Stomach (tissue), 9 donors: Measurements from ENCODE around the gene KIAA1958. TPM values are rescaled to one million over a fixed set of nuclear protein-coding genes. Genes with fewer than 3 reads are reported as not detected.

Source experiments
- DNase-seq, 2 donors: peaks; one replicate each; pipeline versions ENCODE4 v3.0.0 to v3.0.0-alpha.2; 2013 to 2019
- H3K27ac ChIP-seq, 5 donors: fragments of 200-600 bp in 4 of 5; sonication (generic) in 4 of 5; one replicate each; pipeline ENCODE4 v1.5.1; 2013 to 2019; ENCODE audit warnings: mild to moderate bottlenecking in 1 of 5, moderate library complexity in 1 of 5
- H3K27me3 ChIP-seq, 3 donors: fragments of 200-600 bp; sonication (generic); one replicate each; pipeline ENCODE4 v1.5.1; 2017 to 2019; ENCODE audit warnings: mixed run types in 1 of 3
- H3K36me3 ChIP-seq, 4 donors: fragments of 200-600 bp; sonication (generic); 1 replicate in 3 of 4; 2 replicates in 1 of 4; pipeline ENCODE4 v1.5.1; 2016 to 2019
- H3K4me1 ChIP-seq, 4 donors: fragments of 200-600 bp; sonication (generic); one replicate each; pipeline ENCODE4 v1.5.1; 2016 to 2019
- H3K4me3 ChIP-seq, 4 donors: fragments of 200-600 bp; sonication (generic) in 3 of 4; one replicate each; pipeline ENCODE4 v1.5.1; 2016 to 2019; ENCODE audit warnings: mild to moderate bottlenecking in 1 of 4
- H3K9me3 ChIP-seq, 4 donors: fragments of 200-600 bp; sonication (generic); one replicate each; pipeline ENCODE4 v1.5.1; 2016 to 2019
- CTCF ChIP-seq, 7 experiments: fragments of 450-650 bp in 4 of 7; fragments of 200-600 bp in 3 of 7; sonication (generic) in 3 of 7; IDR thresholded peaks; one replicate each; pipeline ENCODE4 v1.5.1; 2016 to 2019; ENCODE audit warnings: antibody characterized with exemption in 7 of 7, control low read depth in 2 of 7, mild to moderate bottlenecking in 1 of 7
- EP300 ChIP-seq: sonication (generic); formaldehyde crosslinking; IDR thresholded peaks from one replicate; pipeline ENCODE4 v1.6.1; 2017; ENCODE audit warnings: antibody characterized with exemption
- POLR2A ChIP-seq, 4 donors: fragments of 450-650 bp; IDR thresholded peaks; one replicate each; pipeline ENCODE4 v1.6.1; 2016; ENCODE audit warnings: antibody characterized with exemption in 4 of 4, control low read depth in 2 of 4, mild to moderate bottlenecking in 1 of 4, moderate library complexity in 1 of 4
- POLR2AphosphoS5 ChIP-seq, 3 donors: sonication (generic); formaldehyde crosslinking; IDR thresholded peaks; one replicate each; pipeline ENCODE4 v1.6.1; 2016; ENCODE audit warnings: antibody characterized with exemption in 3 of 3
- WGBS, 5 donors: extraction: QIAGEN DNeasy Blood & Tissue Kit in 3 of 5; methylation state at CpG; one replicate each; pipeline versions ENCODE4 v1.1.5 to v1.1.7; 2013 to 2018; 5-methylcytosine and 5-hydroxymethylcytosine counted together
- intact Hi-C: fragments of 100-400 bp; cut with DNase I; formaldehyde crosslinking; loops from one replicate; pipeline ENCODE4 v1.15.1; 2023; ENCODE audit warnings: low total_unique reads
- polyA plus RNA-seq, 3 donors: library from polyadenylated mRNA; stranded (reverse); fragments of 200-250 nt; gene quantifications; one replicate each; pipeline ENCODE4 v1.2.3, GENCODE V29; 2013
- total RNA-seq, 5 donors: library from RNA; depleted of rRNA; stranded (reverse); fragments of >200 nt; gene quantifications; one replicate each; pipeline versions ENCODE4 v1.1.0 to v1.2.3, GENCODE V29; 2014 to 2016
- donor health status: healthy with polysubstance abuse.
- donor health status: Bipolar disorder and iron deficiency.
- donor health status: healthy.

The KIAA1958 gene
- total and polyA plus RNA-seq, 8 donors = 0.60 to 77.7 (median 12.8) TPM

- Histone ChIP-seq H3K27me3 (no peaks in the 10 kb centered on the region), H3K4me3 (no peak overlapping the region), H3K4me1 (no peaks in the 10 kb centered on the region), H3K27ac (no peak overlapping the region), H3K9me3 (peaks cover 0 to 16% (median 15%) of the 10 kb centered on the region in 4 donors), H3K36me3 (peaks cover 0 to 29% (median 22%) of the 10 kb centered on the region in 4 donors)
- TF ChIP-seq EP300 (no peak), POLR2AphosphoS5 (IDR thresholded peaks at IDR 0.05) (no peak), POLR2A (IDR thresholded peaks at IDR 0.05) (no peak), CTCF (IDR thresholded peaks at IDR 0.05) (no peak)
- WGBS, 5 donors = 94 to 98% (median 97%) methylated on average over 1 of the region's 1 CpG
- intact Hi-C loops = no loop called here
- DNase-seq = no peak
Measured at GRCh38 chr9:112648624-112649023, 162.0 kb downstream of the KIAA1958 start.

GRCh38 chr9:112654282-112654681, 167.7 kb downstream of the KIAA1958 start:
- Histone ChIP-seq H3K27ac (no peak overlapping the region), H3K4me1 (peaks cover 0 to 7% (median 0%) of the 10 kb centered on the region in 4 donors), H3K36me3 (peaks cover 1 to 6% (median 4%) of the 10 kb centered on the region in 4 donors), H3K9me3 (peaks cover 0 to 10% (median 6%) of the 10 kb centered on the region in 4 donors), H3K27me3 (no peaks in the 10 kb centered on the region), H3K4me3 (no peak overlapping the region)
- intact Hi-C loops = no loop called here
- WGBS, 5 donors = 89 to 96% (median 94%) methylated on average over 5 of the region's 5 CpGs
- TF ChIP-seq CTCF (IDR thresholded peaks at IDR 0.05) = no peak
- no peak for TF ChIP-seq POLR2A (IDR thresholded peaks at IDR 0.05)
- TF ChIP-seq EP300 = no peak
- no peak for TF ChIP-seq POLR2AphosphoS5 (IDR thresholded peaks at IDR 0.05)
- DNase-seq = no peak

GRCh38 chr9:112655668-112656067, 169.0 kb downstream of the KIAA1958 start:
- H3K36me3 ChIP-seq = peaks cover 7 to 14% (median 11%) of the 10 kb centered on the region in 4 donors
- peaks cover 0 to 7% (median 2%) of the 10 kb centered on the region in 4 donors for H3K9me3 ChIP-seq
- H3K27ac ChIP-seq = peak overlapping the region in 3 of 5 donors; percentile 15 to 23 (median 20)
- intact Hi-C loops = no loop called here
- no peak overlapping the region for H3K4me3 ChIP-seq
- peak in 1 of 2 donors; percentile 23 for DNase-seq
- no peak for TF ChIP-seq CTCF (IDR thresholded peaks at IDR 0.05)
- no peak for TF ChIP-seq POLR2A (IDR thresholded peaks at IDR 0.05)
- no peak for TF ChIP-seq POLR2AphosphoS5 (IDR thresholded peaks at IDR 0.05)
- no peak for TF ChIP-seq EP300
- no peaks in the 10 kb centered on the region for H3K27me3 ChIP-seq
- 21 to 64% (median 55%) methylated on average over 3 of the region's 3 CpGs for WGBS, 5 donors
- H3K4me1 ChIP-seq = peaks cover 0 to 7% (median 0%) of the 10 kb centered on the region in 4 donors

- no peaks in the 10 kb centered on the region for H3K27me3 ChIP-seq
- no peak for DNase-seq
- peaks cover 7 to 20% (median 11%) of the 10 kb centered on the region in 4 donors for H3K36me3 ChIP-seq
- H3K4me1 ChIP-seq = peaks cover 0 to 7% (median 0%) of the 10 kb centered on the region in 4 donors
- no peaks in the 10 kb centered on the region for H3K9me3 ChIP-seq
- no peak overlapping the region for H3K4me3 ChIP-seq
- H3K27ac ChIP-seq = no peak overlapping the region
- intact Hi-C loops = no loop called here
- 93 to 98% (median 96%) methylated on average over 12 of the region's 12 CpGs for WGBS, 5 donors
- TF ChIP-seq EP300 = no peak
Measured at GRCh38 chr9:112659906-112660305, 173.3 kb downstream of the KIAA1958 start.

GRCh38 chr9:112663681-112664080, 177.1 kb downstream of the KIAA1958 start:
- Histone ChIP-seq H3K27me3 (no peaks in the 10 kb centered on the region), H3K9me3 (no peaks in the 10 kb centered on the region), H3K4me3 (no peak overlapping the region), H3K36me3 (peaks cover 7 to 20% (median 11%) of the 10 kb centered on the region in 4 donors), H3K27ac (no peak overlapping the region), H3K4me1 (no peaks in the 10 kb centered on the region)
- no peak for DNase-seq
- WGBS, 5 donors = 91 to 97% (median 93%) methylated on average over 5 of the region's 5 CpGs
- TF ChIP-seq EP300 = no peak
- TF ChIP-seq POLR2AphosphoS5 (IDR thresholded peaks at IDR 0.05) = no peak
- no peak for TF ChIP-seq POLR2A (IDR thresholded peaks at IDR 0.05)
- TF ChIP-seq CTCF (IDR thresholded peaks at IDR 0.05) = no peak
- intact Hi-C loops = no loop called here
